ENCODE data around the gene BMPER. TPM values are rescaled to one million over a fixed set of nuclear protein-coding genes. Genes with fewer than 3 reads are reported as not detected.

The BMPER gene
- total RNA-seq, 2 experiments from 2014 or later: not detected

- Mint-ChIP-seq H3K4me3 (no peak overlapping the region), H3K9me3 (no peaks in the 10 kb centered on the region), H3K36me3 (no peaks in the 10 kb centered on the region), H3K27me3 (peaks cover 8% of the 10 kb centered on the region), H3K4me1 (ENCODE audit: low read depth) (no peaks in the 10 kb centered on the region), H3K27ac (no peak overlapping the region)
- intact Hi-C loops (cut with micrococcal nuclease): no loop called here
- ChIA-PET POLR2A (no interaction called here), CTCF (interaction anchor here (0.8 to 1.6 kb wide), 2 partner anchors 14 to 20 kb away, joined by 3 to 5 read pairs; no protein-coding TSS in a partner anchor)
- no peak for DNase-seq
These were observed 24.0 kb upstream of the BMPER start for GRCh38 chr7:33881316-33881715.

- no peak for DNase-seq
- Mint-ChIP-seq H3K4me3 (no peak overlapping the region), H3K9me3 (no peaks in the 10 kb centered on the region), H3K27me3 (peaks cover 9% of the 10 kb centered on the region), H3K4me1 (ENCODE audit: low read depth) (no peaks in the 10 kb centered on the region), H3K36me3 (no peaks in the 10 kb centered on the region), H3K27ac (no peak overlapping the region)
- CTCF ChIA-PET: interaction anchor here (1.6 kb wide), 1 partner anchor 13 kb away, joined by 5 read pairs; no protein-coding TSS in a partner anchor
- POLR2A ChIA-PET: no interaction called here
- intact Hi-C loops (cut with micrococcal nuclease): no loop called here
These were observed 23.1 kb upstream of the BMPER start for GRCh38 chr7:33882040-33882837.

GRCh38 chr7:33882950-33883670 lies 22.2 kb upstream of the BMPER start:
- no peaks in the 10 kb centered on the region for H3K36me3 Mint-ChIP-seq

GRCh38 chr7:33883671-33883965 lies 21.7 kb upstream of the BMPER start:
- peaks cover 9% of the 10 kb centered on the region for H3K27me3 Mint-ChIP-seq
- CTCF ChIA-PET: no interaction called here
- POLR2A ChIA-PET: no interaction called here
- intact Hi-C loops (cut with micrococcal nuclease): no loop called here
- no peak overlapping the region for H3K27ac Mint-ChIP-seq
- no peaks in the 10 kb centered on the region for H3K4me1 Mint-ChIP-seq (ENCODE audit: low read depth)
- H3K36me3 Mint-ChIP-seq: no peaks in the 10 kb centered on the region
- H3K4me3 Mint-ChIP-seq: no peak overlapping the region
- DNase-seq: no peak
- H3K9me3 Mint-ChIP-seq: no peaks in the 10 kb centered on the region

More at GRCh38 chr7:33882950-33883670, 22.2 kb upstream of the BMPER start:
- Mint-ChIP-seq H3K4me1 (ENCODE audit: low read depth) (no peaks in the 10 kb centered on the region), H3K27me3 (peaks cover 9% of the 10 kb centered on the region), H3K4me3 (no peak overlapping the region), H3K27ac (no peak overlapping the region), H3K9me3 (no peaks in the 10 kb centered on the region)
- POLR2A ChIA-PET: no interaction called here
- intact Hi-C loops (cut with micrococcal nuclease): no loop called here
- DNase-seq: no peak
- CTCF ChIA-PET: no interaction called here

- ChIA-PET POLR2A (no interaction called here), CTCF (no interaction called here)
- no peaks in the 10 kb centered on the region for H3K36me3 Mint-ChIP-seq
- intact Hi-C loops (cut with micrococcal nuclease): no loop called here
- H3K4me3 Mint-ChIP-seq: no peak overlapping the region
- H3K4me1 Mint-ChIP-seq (ENCODE audit: low read depth): no peaks in the 10 kb centered on the region
- no peak overlapping the region for H3K27ac Mint-ChIP-seq
- H3K9me3 Mint-ChIP-seq: no peaks in the 10 kb centered on the region
- H3K27me3 Mint-ChIP-seq: peaks cover 11% of the 10 kb centered on the region
- no peak for DNase-seq
These were observed 19.8 kb upstream of the BMPER start for GRCh38 chr7:33885290-33886148.

GRCh38 chr7:33886149-33886623 lies 19.2 kb upstream of the BMPER start:
- Mint-ChIP-seq H3K36me3 (no peaks in the 10 kb centered on the region), H3K4me1 (ENCODE audit: low read depth) (no peaks in the 10 kb centered on the region), H3K9me3 (no peaks in the 10 kb centered on the region), H3K4me3 (no peak overlapping the region), H3K27me3 (peaks cover 11% of the 10 kb centered on the region), H3K27ac (no peak overlapping the region)
- ChIA-PET CTCF (no interaction called here), POLR2A (no interaction called here)
- intact Hi-C loops (cut with micrococcal nuclease): no loop called here
- no peak for DNase-seq

GRCh38 chr7:33887266-33887975 lies 17.9 kb upstream of the BMPER start:
- intact Hi-C loops (cut with micrococcal nuclease): no loop called here
- Mint-ChIP-seq H3K27me3 (peaks cover 17% of the 10 kb centered on the region), H3K4me3 (no peak overlapping the region), H3K9me3 (no peaks in the 10 kb centered on the region), H3K4me1 (ENCODE audit: low read depth) (no peaks in the 10 kb centered on the region), H3K36me3 (no peaks in the 10 kb centered on the region), H3K27ac (no peak overlapping the region)
- no peak for DNase-seq
- CTCF ChIA-PET: interaction anchor here (1.4 to 2.0 kb wide), 2 partner anchors 9 to 45 kb away, joined by 3 to 6 read pairs; no protein-coding TSS in a partner anchor
- POLR2A ChIA-PET: no interaction called here

- H3K9me3 Mint-ChIP-seq: no peaks in the 10 kb centered on the region
- no peak overlapping the region for H3K27ac Mint-ChIP-seq
- H3K4me3 Mint-ChIP-seq: no peak overlapping the region
- no peaks in the 10 kb centered on the region for H3K4me1 Mint-ChIP-seq (ENCODE audit: low read depth)
- ChIA-PET CTCF (interaction anchor here (1.0 to 2.0 kb wide), 3 partner anchors 8 to 44 kb away, joined by 3 to 6 read pairs (median 3); no protein-coding TSS in a partner anchor), POLR2A (no interaction called here)
- no peak for DNase-seq
- intact Hi-C loops (cut with micrococcal nuclease): no loop called here
- no peaks in the 10 kb centered on the region for H3K36me3 Mint-ChIP-seq
- H3K27me3 Mint-ChIP-seq: peaks cover 20% of the 10 kb centered on the region
These were observed 17.2 kb upstream of the BMPER start for GRCh38 chr7:33888166-33888565.

GRCh38 chr7:33892945-33893344 lies 12.4 kb upstream of the BMPER start:
- POLR2A ChIA-PET: no interaction called here
- Mint-ChIP-seq H3K4me3 (no peak overlapping the region), H3K27ac (no peak overlapping the region), H3K27me3 (peaks cover 23% of the 10 kb centered on the region), H3K4me1 (ENCODE audit: low read depth) (peaks cover 3% of the 10 kb centered on the region), H3K36me3 (no peaks in the 10 kb centered on the region), H3K9me3 (no peaks in the 10 kb centered on the region)
- no peak for DNase-seq
- intact Hi-C loops (cut with micrococcal nuclease): no loop called here
- CTCF ChIA-PET: interaction anchor here (0.7 kb wide), 1 partner anchor 135 kb away, joined by 3 read pairs; no protein-coding TSS in a partner anchor

GRCh38 chr7:33893377-33893776 lies 12.0 kb upstream of the BMPER start:
- intact Hi-C loops (cut with micrococcal nuclease): no loop called here
- no peak for DNase-seq
- POLR2A ChIA-PET: no interaction called here
- peaks cover 24% of the 10 kb centered on the region for H3K27me3 Mint-ChIP-seq
- CTCF ChIA-PET: interaction anchor here (0.7 to 2.8 kb wide), 4 partner anchors 15 to 710 kb away, joined by 3 to 30 read pairs (median 3); no protein-coding TSS in a partner anchor
- no peaks in the 10 kb centered on the region for H3K36me3 Mint-ChIP-seq
- no peaks in the 10 kb centered on the region for H3K9me3 Mint-ChIP-seq
- no peak overlapping the region for H3K4me3 Mint-ChIP-seq
- H3K4me1 Mint-ChIP-seq (ENCODE audit: low read depth): peaks cover 3% of the 10 kb centered on the region
- H3K27ac Mint-ChIP-seq: no peak overlapping the region

GRCh38 chr7:33895025-33895804 lies 10.1 kb upstream of the BMPER start:
- Mint-ChIP-seq H3K4me3 (no peak overlapping the region), H3K27ac (no peak overlapping the region), H3K27me3 (peaks cover 32% of the 10 kb centered on the region), H3K4me1 (ENCODE audit: low read depth) (peaks cover 3% of the 10 kb centered on the region), H3K36me3 (no peaks in the 10 kb centered on the region), H3K9me3 (no peaks in the 10 kb centered on the region)
- peak; percentile 82 for DNase-seq
- ChIA-PET CTCF (interaction anchor here (0.6 to 2.8 kb wide), 17 partner anchors 9 to 710 kb away, joined by 3 to 30 read pairs (median 4); no protein-coding TSS in a partner anchor), POLR2A (no interaction called here)
- intact Hi-C loops (cut with micrococcal nuclease): loop anchor here (2.0 kb wide), 1 partner anchor 138 kb away; no protein-coding TSS in a partner anchor

All from activated CD4-positive, alpha-beta memory T cell treated with anti-CD3 and anti-CD28 coated beads for 36 hours (primary cell).